ENCODE results near the gene OPN1MW3.

GRCh38 chrX:154320406-154320805 is 63.0 kb downstream of the OPN1MW3 start:
- no peak for TF ChIP-seq CTCF (IDR thresholded peaks at IDR 0.05; ENCODE audit: low read length)
- no peak for TF ChIP-seq EZH2 (optimal IDR thresholded peaks at IDR 0.05; ENCODE audit: low read depth, low read length)

Data from MM.1S (cell line).